GM12878 (cell line): ENCODE measurements around the gene PIEZO2. TPM values are rescaled to one million over a fixed set of nuclear protein-coding genes. Genes with fewer than 3 reads are reported as not detected.

Experiments
- BCL11A ChIP-seq: IDR thresholded peaks from 2 replicates; pipeline ENCODE4 v1.6.1; 2011; ENCODE audit warnings: low read depth, low read length
- CBFB ChIP-seq: IDR thresholded peaks from 2 replicates; pipeline ENCODE4 v1.6.1; 2016; ENCODE audit warnings: antibody characterized with exemption, low read depth
- GABPA ChIP-seq: IDR thresholded peaks from 2 replicates; pipeline ENCODE4 v1.6.1; 2014; ENCODE audit warnings: antibody characterized with exemption, low read depth, mild to moderate bottlenecking, inconsistent platforms
- NR2F1 ChIP-seq: fragments of 450-650 bp; conservative IDR thresholded peaks from 2 replicates; pipeline ENCODE4 v1.6.1; 2017; ENCODE audit warnings: mild to moderate bottlenecking
- RELA ChIP-seq: fragments of 450-650 bp; IDR thresholded peaks from 2 replicates; pipeline ENCODE4 v1.8.0; 2014; ENCODE audit warnings: borderline replicate concordance; ENCODE audit not compliant: partially characterized antibody
- RUNX3 ChIP-seq: IDR thresholded peaks from 2 replicates; pipeline ENCODE4 v1.6.1; 2012; ENCODE audit warnings: low read length, inconsistent platforms
- SIX5 ChIP-seq: IDR thresholded peaks from 2 replicates; pipeline ENCODE4 v1.6.1; 2011; ENCODE audit warnings: mild to moderate bottlenecking, low read depth, low read length, moderate library complexity; ENCODE audit not compliant: severe bottlenecking
- TBL1XR1 ChIP-seq: IDR thresholded peaks from 2 replicates; pipeline ENCODE4 v1.6.1; 2012; ENCODE audit warnings: low read depth, low read length, improper control_type of control experiment
- ZBED1 ChIP-seq: IDR thresholded peaks from 2 replicates; pipeline ENCODE4 v1.6.1; 2016; ENCODE audit warnings: borderline replicate concordance
- ZNF24 ChIP-seq: fragments of 450-650 bp; IDR thresholded peaks from 2 replicates; pipeline ENCODE4 v1.6.1; 2017; ENCODE audit warnings: antibody characterized with exemption, mild to moderate bottlenecking
- ZNF274 ChIP-seq: IDR thresholded peaks from one replicate; pipeline ENCODE4 v1.8.0; 2011; ENCODE audit not compliant: insufficient read length, insufficient read depth
- ZSCAN29 ChIP-seq: fragments of 450-650 bp; IDR thresholded peaks from 2 replicates; pipeline ENCODE4 v1.6.1; 2017; ENCODE audit warnings: mild to moderate bottlenecking, moderate library complexity
- polyA plus RNA-seq, 11 experiments: library from polyadenylated mRNA; depleted of rRNA in 4 of 11; unstranded in 6 of 11; stranded (reverse) in 5 of 11; fragments of >200 nt; fragmentation: Nextera tagmentation in 4 of 11; fragmentation: Illumina TruSeq in 1 of 11; extraction: Ambion mirVana in 4 of 11; extraction: Trizol in 1 of 11; gene quantifications; 1 replicate in 1 of 11; 2 replicates in 10 of 11; pipeline versions ENCODE4 v1.2.1 to v1.2.3, GENCODE V29; 2011 to 2016; ENCODE audit warnings: inconsistent platforms in 2 of 11, missing spikeins in 2 of 11, low read depth in 1 of 11
- total RNA-seq, 4 experiments: library from RNA; depleted of rRNA in 3 of 4; stranded (reverse); fragments of >200 nt in 3 of 4; fragmentation: Illumina TruSeq in 1 of 4; extraction: Trizol in 1 of 4; gene quantifications; 2 replicates each; pipeline versions ENCODE4 v1.2.1 to v1.2.3, GENCODE V29; 2013 to 2021
- TF ChIP-seq, protein P1 (sequence below): fragments of 450-650 bp; IDR thresholded peaks from 2 replicates; pipeline ENCODE4 v1.6.1; 2017; ENCODE audit warnings: mild to moderate bottlenecking, moderate library complexity
- TF ChIP-seq, protein P2 (sequence below): fragments of 450-650 bp; IDR thresholded peaks from 2 replicates; pipeline ENCODE4 v1.6.1; 2018; ENCODE audit warnings: mild to moderate bottlenecking, low read depth, moderate library complexity; ENCODE audit not compliant: partially characterized antibody
- TF ChIP-seq, protein P3 (sequence below): fragments of 450-650 bp; IDR thresholded peaks from 2 replicates; pipeline ENCODE4 v1.6.1; 2017; ENCODE audit warnings: low read depth, mild to moderate bottlenecking, moderate library complexity
- TF ChIP-seq, protein P4 (sequence below): fragments of 450-650 bp; IDR thresholded peaks from 2 replicates; pipeline ENCODE4 v1.6.1; 2018; ENCODE audit warnings: borderline replicate concordance, mild to moderate bottlenecking; ENCODE audit not compliant: partially characterized antibody

Gene PIEZO2
- total and polyA plus RNA-seq, 10 of the 15 experiments (the other 5 are each of a cell fraction or from before 2014, with no cell fraction given) = 6.7 to 42.3 (median 27.4) TPM

DNA sequence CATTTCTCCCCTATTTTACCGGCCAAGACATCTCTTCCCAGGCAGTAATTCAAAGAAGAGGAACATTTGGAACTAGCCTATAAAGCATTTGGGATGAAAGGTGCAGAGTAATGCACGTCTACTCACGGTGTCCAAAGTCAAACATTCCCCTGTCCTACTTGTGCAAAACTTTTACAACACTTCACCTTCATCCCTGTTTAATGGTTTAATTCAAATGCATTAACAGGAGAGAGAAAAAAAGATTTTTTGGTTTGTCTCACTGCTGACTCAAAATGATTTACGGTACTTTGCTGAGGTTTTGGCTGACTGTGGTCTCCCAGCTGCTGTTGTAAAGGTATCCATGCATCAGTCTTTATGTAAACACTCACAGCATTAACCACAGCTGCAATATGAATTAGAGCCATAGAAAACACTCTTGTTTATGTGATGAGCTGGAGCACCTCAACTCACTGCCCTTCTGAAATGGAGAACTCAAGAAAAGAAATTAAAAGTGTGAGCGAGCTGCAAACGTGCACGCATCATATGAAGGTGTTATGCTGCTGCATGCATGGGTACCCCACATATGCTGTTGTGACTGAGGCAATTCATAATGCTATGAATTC is 220.5 kb downstream of the PIEZO2 start (continued):
- TF ChIP-seq, protein P1, sequence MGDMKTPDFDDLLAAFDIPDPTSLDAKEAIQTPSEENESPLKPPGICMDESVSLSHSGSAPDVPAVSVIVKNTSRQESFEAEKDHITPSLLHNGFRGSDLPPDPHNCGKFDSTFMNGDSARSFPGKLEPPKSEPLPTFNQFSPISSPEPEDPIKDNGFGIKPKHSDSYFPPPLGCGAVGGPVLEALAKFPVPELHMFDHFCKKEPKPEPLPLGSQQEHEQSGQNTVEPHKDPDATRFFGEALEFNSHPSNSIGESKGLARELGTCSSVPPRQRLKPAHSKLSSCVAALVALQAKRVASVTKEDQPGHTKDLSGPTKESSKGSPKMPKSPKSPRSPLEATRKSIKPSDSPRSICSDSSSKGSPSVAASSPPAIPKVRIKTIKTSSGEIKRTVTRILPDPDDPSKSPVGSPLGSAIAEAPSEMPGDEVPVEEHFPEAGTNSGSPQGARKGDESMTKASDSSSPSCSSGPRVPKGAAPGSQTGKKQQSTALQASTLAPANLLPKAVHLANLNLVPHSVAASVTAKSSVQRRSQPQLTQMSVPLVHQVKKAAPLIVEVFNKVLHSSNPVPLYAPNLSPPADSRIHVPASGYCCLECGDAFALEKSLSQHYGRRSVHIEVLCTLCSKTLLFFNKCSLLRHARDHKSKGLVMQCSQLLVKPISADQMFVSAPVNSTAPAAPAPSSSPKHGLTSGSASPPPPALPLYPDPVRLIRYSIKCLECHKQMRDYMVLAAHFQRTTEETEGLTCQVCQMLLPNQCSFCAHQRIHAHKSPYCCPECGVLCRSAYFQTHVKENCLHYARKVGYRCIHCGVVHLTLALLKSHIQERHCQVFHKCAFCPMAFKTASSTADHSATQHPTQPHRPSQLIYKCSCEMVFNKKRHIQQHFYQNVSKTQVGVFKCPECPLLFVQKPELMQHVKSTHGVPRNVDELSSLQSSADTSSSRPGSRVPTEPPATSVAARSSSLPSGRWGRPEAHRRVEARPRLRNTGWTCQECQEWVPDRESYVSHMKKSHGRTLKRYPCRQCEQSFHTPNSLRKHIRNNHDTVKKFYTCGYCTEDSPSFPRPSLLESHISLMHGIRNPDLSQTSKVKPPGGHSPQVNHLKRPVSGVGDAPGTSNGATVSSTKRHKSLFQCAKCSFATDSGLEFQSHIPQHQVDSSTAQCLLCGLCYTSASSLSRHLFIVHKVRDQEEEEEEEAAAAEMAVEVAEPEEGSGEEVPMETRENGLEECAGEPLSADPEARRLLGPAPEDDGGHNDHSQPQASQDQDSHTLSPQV = no peak
- TF ChIP-seq ZBED1 (peak; percentile 29; the same call in 1 of the 2 replicates), ZSCAN29 (no peak; the same call in 1 of the 2 replicates), RUNX3 (peak; percentile 100), CBFB (peak; percentile 98), BCL11A (peak; percentile 91), SIX5 (no peak), RELA (no peak), GABPA (0 out of 2 replicates have a peak, but pooled peaks have one; percentile 26), ZNF24 (peak; percentile 66), NR2F1 (peak; percentile 41; the same call in 1 of the 2 replicates), ZNF274 (no peak), TBL1XR1 (no peak)
- TF ChIP-seq, protein P2, sequence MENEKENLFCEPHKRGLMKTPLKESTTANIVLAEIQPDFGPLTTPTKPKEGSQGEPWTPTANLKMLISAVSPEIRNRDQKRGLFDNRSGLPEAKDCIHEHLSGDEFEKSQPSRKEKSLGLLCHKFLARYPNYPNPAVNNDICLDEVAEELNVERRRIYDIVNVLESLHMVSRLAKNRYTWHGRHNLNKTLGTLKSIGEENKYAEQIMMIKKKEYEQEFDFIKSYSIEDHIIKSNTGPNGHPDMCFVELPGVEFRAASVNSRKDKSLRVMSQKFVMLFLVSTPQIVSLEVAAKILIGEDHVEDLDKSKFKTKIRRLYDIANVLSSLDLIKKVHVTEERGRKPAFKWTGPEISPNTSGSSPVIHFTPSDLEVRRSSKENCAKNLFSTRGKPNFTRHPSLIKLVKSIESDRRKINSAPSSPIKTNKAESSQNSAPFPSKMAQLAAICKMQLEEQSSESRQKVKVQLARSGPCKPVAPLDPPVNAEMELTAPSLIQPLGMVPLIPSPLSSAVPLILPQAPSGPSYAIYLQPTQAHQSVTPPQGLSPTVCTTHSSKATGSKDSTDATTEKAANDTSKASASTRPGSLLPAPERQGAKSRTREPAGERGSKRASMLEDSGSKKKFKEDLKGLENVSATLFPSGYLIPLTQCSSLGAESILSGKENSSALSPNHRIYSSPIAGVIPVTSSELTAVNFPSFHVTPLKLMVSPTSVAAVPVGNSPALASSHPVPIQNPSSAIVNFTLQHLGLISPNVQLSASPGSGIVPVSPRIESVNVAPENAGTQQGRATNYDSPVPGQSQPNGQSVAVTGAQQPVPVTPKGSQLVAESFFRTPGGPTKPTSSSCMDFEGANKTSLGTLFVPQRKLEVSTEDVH = no peak
- TF ChIP-seq, protein P3, sequence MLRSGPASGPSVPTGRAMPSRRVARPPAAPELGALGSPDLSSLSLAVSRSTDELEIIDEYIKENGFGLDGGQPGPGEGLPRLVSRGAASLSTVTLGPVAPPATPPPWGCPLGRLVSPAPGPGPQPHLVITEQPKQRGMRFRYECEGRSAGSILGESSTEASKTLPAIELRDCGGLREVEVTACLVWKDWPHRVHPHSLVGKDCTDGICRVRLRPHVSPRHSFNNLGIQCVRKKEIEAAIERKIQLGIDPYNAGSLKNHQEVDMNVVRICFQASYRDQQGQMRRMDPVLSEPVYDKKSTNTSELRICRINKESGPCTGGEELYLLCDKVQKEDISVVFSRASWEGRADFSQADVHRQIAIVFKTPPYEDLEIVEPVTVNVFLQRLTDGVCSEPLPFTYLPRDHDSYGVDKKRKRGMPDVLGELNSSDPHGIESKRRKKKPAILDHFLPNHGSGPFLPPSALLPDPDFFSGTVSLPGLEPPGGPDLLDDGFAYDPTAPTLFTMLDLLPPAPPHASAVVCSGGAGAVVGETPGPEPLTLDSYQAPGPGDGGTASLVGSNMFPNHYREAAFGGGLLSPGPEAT = peak; percentile 89
- TF ChIP-seq, protein P4, sequence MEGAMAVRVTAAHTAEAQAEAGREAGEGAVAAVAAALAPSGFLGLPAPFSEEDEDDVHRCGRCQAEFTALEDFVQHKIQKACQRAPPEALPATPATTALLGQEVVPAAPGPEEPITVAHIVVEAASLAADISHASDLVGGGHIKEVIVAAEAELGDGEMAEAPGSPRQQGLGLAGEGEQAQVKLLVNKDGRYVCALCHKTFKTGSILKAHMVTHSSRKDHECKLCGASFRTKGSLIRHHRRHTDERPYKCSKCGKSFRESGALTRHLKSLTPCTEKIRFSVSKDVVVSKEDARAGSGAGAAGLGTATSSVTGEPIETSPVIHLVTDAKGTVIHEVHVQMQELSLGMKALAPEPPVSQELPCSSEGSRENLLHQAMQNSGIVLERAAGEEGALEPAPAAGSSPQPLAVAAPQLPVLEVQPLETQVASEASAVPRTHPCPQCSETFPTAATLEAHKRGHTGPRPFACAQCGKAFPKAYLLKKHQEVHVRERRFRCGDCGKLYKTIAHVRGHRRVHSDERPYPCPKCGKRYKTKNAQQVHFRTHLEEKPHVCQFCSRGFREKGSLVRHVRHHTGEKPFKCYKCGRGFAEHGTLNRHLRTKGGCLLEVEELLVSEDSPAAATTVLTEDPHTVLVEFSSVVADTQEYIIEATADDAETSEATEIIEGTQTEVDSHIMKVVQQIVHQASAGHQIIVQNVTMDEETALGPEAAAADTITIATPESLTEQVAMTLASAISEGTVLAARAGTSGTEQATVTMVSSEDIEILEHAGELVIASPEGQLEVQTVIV = no peak
